Right hindlimb (tissue), 1 donor: Measurements from ENCODE around the gene FNDC11.
"Not testable (repeated sequence)": the region's sequence is repeated elsewhere in the genome, so short reads cannot be mapped to it uniquely, and the experiment has no call there.

Experiments used
- DNase-seq: peaks from one replicate; pipeline ENCODE4 v3.0.0-alpha.2; 2018

The FNDC11 gene

GRCh38 chr20:63555661-63556381, 1.9 kb downstream of the FNDC11 start:
- DNase-seq = no peak

DNA sequence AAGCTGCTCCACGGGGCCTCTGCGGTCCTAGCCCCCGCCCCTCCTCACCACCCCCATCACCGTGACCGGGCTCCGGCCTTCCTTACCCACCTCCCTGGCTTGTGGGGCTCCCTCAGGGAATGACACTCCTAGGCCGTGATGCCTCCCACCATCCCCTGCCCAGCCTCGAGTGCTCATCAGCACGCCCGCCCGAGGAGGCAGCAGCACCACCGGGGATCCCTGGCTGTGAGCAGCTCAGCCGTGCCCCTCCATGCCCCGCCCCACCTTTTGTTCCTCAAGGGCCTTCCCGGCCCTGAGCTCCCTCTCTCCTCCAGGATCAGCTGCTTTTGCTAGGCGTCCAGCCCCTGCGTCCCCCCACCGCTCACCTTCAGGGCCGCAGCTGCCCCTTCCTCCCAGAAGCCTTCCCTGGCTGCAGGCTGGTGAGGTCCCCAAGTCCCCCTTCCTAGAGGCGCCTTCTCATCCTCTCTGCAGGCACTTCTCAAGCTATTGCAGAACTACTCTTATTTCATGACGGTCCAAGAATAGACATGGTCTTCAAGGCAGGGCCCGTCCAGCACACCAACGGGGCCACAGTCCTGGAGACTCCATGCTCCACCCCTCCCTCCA, 3.0 kb downstream of the FNDC11 start:
- no peak for DNase-seq

DNA sequence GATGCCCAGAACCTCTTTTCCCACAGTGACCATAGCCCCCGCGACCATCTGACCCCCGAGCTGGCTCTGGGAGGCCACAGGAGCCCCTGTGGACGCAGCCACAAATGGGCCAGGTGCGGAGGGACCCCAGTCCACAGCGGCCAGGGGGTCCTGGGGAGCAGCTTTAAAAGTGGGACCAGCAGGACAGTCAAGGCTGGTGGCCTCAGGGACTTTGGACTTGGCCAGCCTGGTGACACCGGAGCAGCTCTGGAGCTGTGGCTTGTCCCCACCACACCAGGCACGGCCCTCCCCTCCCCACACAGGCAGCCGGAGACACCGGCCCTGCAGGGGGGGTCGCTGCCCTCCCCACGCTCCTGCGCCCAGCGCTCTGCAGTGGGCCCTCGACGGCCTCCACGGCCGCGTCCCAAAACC, 3.5 kb downstream of the FNDC11 start:
- DNase-seq = no peak

DNA sequence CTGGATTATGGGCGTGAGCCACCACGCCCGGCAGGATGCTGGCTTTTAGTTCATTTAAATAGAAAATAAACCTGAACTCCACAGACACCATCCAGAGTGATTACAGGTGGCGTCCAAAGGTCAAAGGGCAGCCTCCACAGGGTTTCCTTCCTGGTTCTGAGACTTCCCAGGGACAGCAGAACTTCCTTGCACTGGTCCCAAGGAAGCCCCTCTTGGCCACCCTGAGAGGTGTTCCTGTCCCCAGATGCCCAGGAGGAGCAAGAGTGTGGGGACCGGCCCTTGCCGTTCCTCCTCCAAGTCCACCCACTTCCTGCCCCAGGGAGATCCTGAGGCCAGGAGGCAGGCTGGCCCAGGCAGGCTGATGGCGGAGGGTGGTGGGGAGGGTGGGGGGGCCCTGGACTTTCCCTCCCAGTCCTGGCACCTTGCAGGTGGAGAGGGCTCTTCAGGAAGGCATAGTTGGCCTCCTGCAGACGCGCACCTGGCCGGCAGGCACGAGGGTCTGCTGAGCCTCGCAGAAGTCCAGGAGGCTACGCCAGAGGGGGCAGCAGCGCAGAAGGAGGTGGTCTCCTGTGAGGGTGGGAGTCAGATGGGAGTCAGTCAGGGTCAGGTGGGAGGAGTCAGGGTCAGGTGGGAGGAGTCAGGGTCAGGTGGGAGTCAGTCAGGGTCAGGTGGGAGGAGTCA, 5.0 kb downstream of the FNDC11 start:
- DNase-seq = no peak

DNA sequence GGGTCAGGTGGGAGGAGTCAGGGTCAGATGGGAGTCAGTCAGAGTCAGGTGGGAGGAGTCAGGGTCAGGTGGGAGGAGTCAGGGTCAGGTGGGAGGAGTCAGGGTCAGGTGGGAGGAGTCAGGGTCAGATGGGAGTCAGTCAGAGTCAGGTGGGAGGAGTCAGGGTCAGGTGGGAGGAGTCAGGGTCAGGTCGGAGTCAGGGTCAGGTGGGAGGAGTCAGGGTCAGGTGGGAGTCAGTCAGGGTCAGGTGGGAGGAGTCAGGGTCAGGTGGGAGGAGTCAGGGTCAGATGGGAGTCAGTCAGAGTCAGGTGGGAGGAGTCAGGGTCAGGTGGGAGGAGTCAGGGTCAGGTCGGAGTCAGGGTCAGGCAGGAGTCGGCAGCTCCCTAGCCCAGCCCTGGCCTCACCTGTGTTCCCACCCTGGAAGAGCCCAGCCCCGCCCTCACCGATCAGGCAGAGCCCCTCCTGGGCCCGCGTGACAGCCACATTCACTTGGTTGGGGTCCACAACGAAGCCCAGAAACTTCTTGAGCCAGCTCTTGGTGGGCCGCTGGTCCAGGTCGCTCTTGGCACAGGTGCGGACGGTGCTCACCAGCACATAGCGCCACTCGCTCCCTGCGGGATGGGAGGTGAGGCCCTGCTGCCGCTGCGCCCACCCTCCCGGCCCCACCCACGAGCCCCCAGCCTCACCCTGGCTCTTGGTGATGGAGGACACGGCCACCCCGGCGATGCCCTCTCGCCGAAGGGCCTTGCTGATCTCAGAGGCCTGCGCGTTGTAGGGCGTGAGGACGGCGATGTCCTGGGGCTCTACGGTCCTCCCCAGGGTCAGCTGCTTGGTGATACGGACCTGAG, 5.8 kb downstream of the FNDC11 start:
- not testable (repeated sequence) for DNase-seq

- no peak for DNase-seq
Measured at GRCh38 chr20:63560333-63560805, 6.4 kb downstream of the FNDC11 start.

GRCh38 chr20:63560856-63561609, 7.1 kb downstream of the FNDC11 start:
- no peak for DNase-seq

DNA sequence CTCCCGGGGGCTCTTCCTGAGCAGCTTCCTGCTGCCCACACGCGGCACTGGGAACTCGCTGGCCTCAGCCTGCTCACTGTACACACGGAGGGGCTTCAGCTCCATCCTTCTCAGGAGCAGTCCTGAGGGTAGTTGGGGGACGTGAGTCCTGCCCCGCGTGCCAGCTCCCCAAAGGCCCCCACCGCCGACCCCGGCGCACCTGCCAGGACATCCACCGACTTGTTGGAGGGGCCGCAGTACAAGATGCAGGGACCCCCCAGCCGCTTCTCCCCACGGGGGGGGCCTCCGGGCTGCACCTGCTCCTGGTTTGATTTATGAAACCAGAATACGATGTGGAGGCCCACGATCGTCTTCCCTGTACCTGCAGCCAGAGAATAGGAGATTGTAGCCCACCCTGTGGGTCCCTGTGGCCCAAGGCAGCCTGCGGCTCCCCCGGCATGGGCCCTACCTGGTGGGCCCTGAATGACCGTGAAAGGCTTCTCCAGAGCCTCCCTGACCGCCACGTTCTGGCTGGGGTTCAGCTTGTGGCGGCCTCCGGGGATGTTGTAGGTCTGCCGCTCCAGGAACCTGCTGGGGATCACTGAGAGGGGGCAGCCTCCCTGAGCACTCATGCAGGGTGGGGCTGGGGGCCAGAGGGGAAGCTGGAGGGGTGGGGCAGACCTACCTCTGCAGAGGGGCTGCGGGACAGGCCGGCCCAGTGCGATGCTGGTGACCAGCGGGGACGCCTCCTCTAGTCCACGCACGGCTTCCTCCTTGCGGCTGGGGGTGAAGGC, 7.9 kb downstream of the FNDC11 start:
- DNase-seq = no peak

DNA sequence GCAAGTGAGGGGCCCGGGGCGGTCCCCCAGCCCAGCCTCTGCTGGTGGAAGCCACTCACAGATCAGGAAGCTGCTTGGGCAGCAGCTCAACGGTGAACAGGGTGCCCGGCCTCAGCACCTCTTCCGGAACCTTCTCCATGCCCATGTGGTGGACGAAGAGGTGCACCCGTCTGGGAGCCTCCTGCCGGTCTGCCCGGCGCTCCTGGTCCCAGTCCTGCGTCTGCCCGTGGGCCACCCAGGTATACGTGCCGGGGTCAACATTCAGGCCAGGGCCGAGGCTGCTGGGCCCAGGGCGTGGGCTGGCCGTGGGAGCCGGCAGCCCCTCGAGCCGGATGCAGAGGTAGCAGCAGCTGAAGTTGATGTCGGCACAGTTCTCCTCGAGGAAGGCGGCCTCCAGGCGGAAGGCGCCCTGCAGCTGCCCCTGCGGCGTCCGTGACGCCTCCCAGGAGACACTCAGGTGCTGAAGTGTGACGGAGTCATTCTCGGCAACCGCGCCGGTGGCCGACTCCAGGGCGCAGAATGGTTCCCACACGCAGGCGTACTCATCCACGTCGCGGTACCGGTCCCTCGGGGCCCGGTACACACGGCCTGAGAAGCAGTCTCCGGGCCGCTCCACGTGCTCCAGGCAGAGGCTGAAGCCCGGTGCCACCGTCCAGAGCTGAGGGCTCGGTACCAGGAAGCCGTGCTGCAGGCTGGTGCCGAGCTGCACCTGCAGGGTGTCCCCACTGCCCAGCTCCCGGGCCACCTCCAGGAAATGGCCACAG, 8.7 kb downstream of the FNDC11 start:
- DNase-seq = no peak

- DNase-seq = no peak
Measured at GRCh38 chr20:63563225-63563935, 9.4 kb downstream of the FNDC11 start.

DNA sequence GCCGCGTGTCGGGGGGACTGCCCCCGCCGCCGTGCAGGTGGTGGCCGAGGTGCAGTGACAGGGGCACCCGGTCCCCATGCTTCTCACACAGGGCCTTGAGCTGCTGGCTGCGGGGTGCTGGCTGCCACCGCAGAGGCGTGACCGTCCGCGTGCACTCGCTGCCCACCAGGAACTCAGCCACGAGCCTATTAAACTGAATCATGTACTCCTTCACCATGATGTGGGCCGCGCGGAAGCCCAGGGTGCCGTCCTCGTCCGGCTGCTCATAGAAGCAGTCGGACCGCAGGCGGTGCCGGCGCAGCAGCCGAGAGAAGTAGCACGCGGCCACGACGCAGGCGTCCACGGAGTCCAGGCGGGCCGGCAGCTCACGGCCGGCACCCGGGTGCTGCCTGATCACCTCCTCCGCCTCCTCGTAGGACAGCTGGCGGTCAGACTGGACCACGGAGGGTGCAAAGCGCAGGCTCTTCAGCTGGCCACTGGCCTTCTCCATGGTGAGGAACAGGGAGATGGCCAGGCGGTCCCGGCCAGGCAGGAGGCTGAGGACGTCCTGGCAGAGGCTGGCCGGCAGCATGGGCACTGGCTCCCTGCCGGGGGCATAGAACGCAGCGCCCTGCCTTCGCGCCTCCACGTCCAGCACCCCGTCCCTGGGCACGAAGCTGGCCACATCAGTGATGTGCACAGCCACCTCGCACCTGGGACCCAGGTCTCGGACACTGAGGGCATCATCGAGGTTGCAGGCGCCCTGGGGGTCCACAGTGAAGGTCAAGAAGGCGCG, 10.3 kb downstream of the FNDC11 start:
- no peak for DNase-seq

GRCh38 chr20:63565021-63565698, 11.2 kb downstream of the FNDC11 start:
- DNase-seq = no peak

DNA sequence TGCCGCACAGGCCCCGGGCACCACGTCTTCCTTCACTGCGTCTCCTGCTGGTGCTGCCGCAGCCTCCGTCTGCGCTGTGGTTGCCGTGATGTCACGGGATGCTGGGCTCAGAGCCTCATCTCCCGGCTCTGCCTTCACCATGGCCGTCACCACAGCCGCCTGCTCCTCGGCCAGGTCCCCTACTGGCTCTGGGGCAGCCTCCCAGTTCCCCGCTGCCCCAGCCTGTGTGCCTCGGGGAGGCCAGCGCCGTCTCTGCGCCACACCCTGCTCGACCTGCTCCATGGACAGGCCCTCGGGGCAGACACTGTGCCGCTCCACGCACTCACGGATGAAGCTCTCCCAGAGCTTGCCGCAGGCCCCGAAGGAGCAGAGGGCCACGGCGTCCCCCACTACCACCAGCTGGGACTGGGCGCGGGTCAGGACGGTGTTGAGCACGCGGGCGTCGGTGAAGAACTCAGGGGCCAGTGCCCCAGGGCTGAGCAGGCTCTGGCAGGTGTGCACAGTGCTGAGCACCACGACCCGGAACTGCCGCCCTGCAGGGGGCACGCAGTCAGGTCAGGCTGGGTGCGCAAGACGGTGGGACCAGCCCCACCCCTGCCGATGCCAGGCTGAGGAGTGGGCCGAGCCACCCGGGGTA, 11.9 kb downstream of the FNDC11 start:
- DNase-seq = no peak

- no peak for DNase-seq
Measured at GRCh38 chr20:63566395-63567135, 12.6 kb downstream of the FNDC11 start.

DNA sequence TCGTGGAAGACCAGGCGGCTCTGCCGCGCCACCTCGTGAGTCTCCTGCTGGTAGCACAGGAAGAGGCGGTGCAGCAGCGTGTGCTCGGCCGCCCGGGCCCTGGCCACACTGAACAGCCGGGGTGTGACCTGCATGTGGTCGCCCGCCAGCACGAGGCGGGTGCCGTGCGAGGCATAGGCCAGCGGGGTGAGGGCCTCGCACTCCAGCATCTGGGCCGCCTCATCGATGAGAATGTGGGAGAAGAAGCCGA, 13.1 kb downstream of the FNDC11 start:
- DNase-seq = no peak

DNA sequence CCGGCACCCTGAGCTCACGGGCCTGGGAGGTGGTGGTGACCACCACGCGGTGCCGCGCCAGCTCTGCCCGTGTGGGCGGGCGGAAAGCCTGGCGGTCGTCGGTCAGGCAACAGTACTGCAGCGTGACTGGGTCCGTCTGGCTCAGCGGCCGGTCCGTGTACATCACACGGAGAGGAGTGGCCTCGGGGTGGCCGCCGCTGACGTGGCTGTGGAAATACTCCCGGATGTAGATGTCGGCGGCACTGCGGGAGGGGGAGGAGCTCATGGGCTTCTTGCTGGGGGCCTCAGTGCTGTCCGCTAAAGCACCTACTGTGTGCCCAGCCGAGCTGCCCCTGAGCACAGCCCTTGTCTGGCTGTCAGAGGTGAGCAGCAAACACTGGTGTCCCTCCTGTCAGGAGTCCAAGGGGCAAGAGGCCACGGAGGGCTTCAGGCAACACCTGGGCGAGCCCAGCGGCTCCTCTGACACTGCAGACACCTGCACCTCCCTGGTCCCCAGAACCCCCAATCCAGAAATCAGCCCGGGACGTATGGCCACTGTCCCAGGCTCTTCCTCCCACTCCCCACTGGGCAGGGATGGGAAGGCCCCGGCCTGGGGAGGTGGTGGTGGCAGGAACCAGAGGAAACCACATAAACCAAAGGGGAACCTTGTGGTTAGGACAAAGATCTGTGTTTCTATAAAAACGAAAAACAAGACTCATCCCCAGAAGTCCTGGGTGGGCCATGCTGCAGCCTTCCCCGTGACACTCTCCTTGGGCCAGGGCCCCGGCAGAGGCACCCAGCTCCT, 13.6 kb downstream of the FNDC11 start:
- DNase-seq = no peak
